SK-N-SH (cell line): ENCODE measurements around the gene OLFML3.

ENCODE experiments used
- EZH2phosphoT487 ChIP-seq: fragments of 200-600 bp; sonication (generic); IDR thresholded peaks from 2 replicates; pipeline ENCODE4 v1.6.1; 2017; ENCODE audit warnings: low read depth, mixed run types, mild to moderate bottlenecking, antibody characterized with exemption, moderate library complexity, borderline replicate concordance
- FOXJ3 ChIP-seq: sonication (generic); formaldehyde crosslinking; IDR thresholded peaks from 2 replicates; pipeline ENCODE4 v1.5.1; 2020; ENCODE audit warnings: mild to moderate bottlenecking, missing genetic modification reagents
- GATA2 ChIP-seq: sonication (generic); formaldehyde crosslinking; IDR thresholded peaks from 2 replicates; pipeline ENCODE4 v1.5.0; 2020; ENCODE audit warnings: mild to moderate bottlenecking, missing genetic modification reagents
- MXI1 ChIP-seq: IDR thresholded peaks from 2 replicates; pipeline ENCODE4 v1.6.1; 2012; ENCODE audit warnings: mild to moderate bottlenecking, low read depth, low read length, improper control_type of control experiment
- RAD21 ChIP-seq: IDR thresholded peaks from 2 replicates; pipeline ENCODE4 v1.6.1; 2012; ENCODE audit warnings: mild to moderate bottlenecking, low read length
- RFX5 ChIP-seq: IDR thresholded peaks from 2 replicates; pipeline ENCODE4 v1.6.1; 2012; ENCODE audit warnings: mild to moderate bottlenecking, improper control_type of control experiment, low read length
- SMC3 ChIP-seq: IDR thresholded peaks from 2 replicates; pipeline ENCODE4 v1.6.1; 2012; ENCODE audit warnings: low read depth, low read length, improper control_type of control experiment
- TF ChIP-seq, protein P1 (sequence below): IDR thresholded peaks from 2 replicates; pipeline ENCODE4; 2012
- TF ChIP-seq, protein P2 (sequence below): fragments of 200-600 bp; sonication (generic); IDR thresholded peaks from 2 replicates; pipeline ENCODE4 v1.6.1; 2017; ENCODE audit warnings: antibody characterized with exemption, mild to moderate bottlenecking, moderate library complexity
- TF ChIP-seq, protein P3 (sequence below): IDR thresholded peaks from 2 replicates; pipeline ENCODE4 v1.6.1; 2012; ENCODE audit warnings: mild to moderate bottlenecking, low read depth, low read length, moderate library complexity

DNA sequence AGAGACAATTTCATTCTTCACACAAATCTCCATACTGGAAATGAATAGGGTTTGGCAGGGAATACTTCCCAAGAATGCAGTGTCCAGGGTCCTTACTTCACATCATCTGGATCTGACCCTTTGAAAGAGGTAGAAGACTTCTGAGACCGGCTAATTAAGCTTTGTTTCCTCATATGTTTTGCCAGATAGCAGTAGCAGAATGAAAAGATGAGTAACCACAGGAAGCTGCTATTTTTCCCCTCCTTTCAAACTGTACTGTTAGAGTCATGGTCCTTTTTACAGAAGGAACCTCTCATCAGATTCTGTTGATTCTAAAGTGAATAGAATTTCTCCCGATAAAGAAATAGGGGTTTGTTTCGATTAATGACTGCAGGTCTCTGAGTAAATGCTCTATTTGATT, 1.4 kb upstream of the OLFML3 start:
- TF ChIP-seq RAD21 (no peak), MXI1 (no peak), FOXJ3 (no peak), RFX5 (no peak), EZH2phosphoT487 (no peak), SMC3 (no peak), GATA2 (CRISPR knock-in tag) (no peak)
- TF ChIP-seq, protein P1, sequence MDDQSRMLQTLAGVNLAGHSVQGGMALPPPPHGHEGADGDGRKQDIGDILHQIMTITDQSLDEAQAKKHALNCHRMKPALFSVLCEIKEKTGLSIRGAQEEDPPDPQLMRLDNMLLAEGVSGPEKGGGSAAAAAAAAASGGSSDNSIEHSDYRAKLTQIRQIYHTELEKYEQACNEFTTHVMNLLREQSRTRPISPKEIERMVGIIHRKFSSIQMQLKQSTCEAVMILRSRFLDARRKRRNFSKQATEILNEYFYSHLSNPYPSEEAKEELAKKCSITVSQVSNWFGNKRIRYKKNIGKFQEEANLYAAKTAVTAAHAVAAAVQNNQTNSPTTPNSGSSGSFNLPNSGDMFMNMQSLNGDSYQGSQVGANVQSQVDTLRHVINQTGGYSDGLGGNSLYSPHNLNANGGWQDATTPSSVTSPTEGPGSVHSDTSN: no peak
- TF ChIP-seq, protein P2, sequence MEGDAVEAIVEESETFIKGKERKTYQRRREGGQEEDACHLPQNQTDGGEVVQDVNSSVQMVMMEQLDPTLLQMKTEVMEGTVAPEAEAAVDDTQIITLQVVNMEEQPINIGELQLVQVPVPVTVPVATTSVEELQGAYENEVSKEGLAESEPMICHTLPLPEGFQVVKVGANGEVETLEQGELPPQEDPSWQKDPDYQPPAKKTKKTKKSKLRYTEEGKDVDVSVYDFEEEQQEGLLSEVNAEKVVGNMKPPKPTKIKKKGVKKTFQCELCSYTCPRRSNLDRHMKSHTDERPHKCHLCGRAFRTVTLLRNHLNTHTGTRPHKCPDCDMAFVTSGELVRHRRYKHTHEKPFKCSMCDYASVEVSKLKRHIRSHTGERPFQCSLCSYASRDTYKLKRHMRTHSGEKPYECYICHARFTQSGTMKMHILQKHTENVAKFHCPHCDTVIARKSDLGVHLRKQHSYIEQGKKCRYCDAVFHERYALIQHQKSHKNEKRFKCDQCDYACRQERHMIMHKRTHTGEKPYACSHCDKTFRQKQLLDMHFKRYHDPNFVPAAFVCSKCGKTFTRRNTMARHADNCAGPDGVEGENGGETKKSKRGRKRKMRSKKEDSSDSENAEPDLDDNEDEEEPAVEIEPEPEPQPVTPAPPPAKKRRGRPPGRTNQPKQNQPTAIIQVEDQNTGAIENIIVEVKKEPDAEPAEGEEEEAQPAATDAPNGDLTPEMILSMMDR: no peak
- TF ChIP-seq, protein P3, sequence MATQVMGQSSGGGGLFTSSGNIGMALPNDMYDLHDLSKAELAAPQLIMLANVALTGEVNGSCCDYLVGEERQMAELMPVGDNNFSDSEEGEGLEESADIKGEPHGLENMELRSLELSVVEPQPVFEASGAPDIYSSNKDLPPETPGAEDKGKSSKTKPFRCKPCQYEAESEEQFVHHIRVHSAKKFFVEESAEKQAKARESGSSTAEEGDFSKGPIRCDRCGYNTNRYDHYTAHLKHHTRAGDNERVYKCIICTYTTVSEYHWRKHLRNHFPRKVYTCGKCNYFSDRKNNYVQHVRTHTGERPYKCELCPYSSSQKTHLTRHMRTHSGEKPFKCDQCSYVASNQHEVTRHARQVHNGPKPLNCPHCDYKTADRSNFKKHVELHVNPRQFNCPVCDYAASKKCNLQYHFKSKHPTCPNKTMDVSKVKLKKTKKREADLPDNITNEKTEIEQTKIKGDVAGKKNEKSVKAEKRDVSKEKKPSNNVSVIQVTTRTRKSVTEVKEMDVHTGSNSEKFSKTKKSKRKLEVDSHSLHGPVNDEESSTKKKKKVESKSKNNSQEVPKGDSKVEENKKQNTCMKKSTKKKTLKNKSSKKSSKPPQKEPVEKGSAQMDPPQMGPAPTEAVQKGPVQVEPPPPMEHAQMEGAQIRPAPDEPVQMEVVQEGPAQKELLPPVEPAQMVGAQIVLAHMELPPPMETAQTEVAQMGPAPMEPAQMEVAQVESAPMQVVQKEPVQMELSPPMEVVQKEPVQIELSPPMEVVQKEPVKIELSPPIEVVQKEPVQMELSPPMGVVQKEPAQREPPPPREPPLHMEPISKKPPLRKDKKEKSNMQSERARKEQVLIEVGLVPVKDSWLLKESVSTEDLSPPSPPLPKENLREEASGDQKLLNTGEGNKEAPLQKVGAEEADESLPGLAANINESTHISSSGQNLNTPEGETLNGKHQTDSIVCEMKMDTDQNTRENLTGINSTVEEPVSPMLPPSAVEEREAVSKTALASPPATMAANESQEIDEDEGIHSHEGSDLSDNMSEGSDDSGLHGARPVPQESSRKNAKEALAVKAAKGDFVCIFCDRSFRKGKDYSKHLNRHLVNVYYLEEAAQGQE: no peak
